Psoas muscle (tissue), 8 donors: ENCODE measurements around the gene WBP1L. TPM values are rescaled to one million over a fixed set of nuclear protein-coding genes. Genes with fewer than 3 reads are reported as not detected.

ENCODE experiments used
- ATAC-seq, 4 donors: fragments of 200-7000 bp; cut with Tn5 transposase; one replicate each; pipeline ENCODE4 v1.9.1; 2020; ENCODE audit warnings: moderate library complexity in 3 of 4, mild to moderate bottlenecking in 2 of 4
- DNase-seq, 2 donors: peaks; one replicate each; pipeline ENCODE4 v3.0.0-alpha.2; 2020
- H3K27ac ChIP-seq: fragments of 200-600 bp; one replicate; pipeline ENCODE4 v1.8.0; 2022
- H3K27me3 ChIP-seq, 3 donors: fragments of 200-600 bp in 1 of 3; one replicate each; pipeline versions ENCODE4 v1.6.1 to v1.8.0; 2013 to 2022; ENCODE audit warnings: low read length in 2 of 3, mild to moderate bottlenecking in 2 of 3, moderate library complexity in 1 of 3; ENCODE audit not compliant: insufficient read depth in 3 of 3
- H3K36me3 ChIP-seq, 2 donors: fragments of 200-600 bp in 1 of 2; one replicate each; pipeline versions ENCODE4 v1.6.1 to v1.8.0; 2013 to 2022; ENCODE audit warnings: low read depth in 1 of 2, mild to moderate bottlenecking in 1 of 2, moderate library complexity in 1 of 2; ENCODE audit not compliant: insufficient read depth in 1 of 2
- H3K4me1 ChIP-seq: fragments of 200-600 bp; one replicate; pipeline ENCODE4 v1.8.0; 2022
- H3K4me3 ChIP-seq: fragments of 200-600 bp; one replicate; pipeline ENCODE4 v1.8.0; 2022; ENCODE audit warnings: mild to moderate bottlenecking
- H3K9me3 ChIP-seq: fragments of 200-600 bp; one replicate; pipeline ENCODE4 v1.8.0; 2022
- CTCF ChIP-seq: fragments of 200-600 bp; IDR thresholded peaks from one replicate; pipeline ENCODE4 v1.8.0; 2022; ENCODE audit warnings: antibody characterized with exemption
- WGBS, 3 donors: extraction: QIAGEN DNeasy Blood & Tissue Kit; methylation state at CpG; one replicate each; pipeline versions ENCODE4 v1.1.6 to v1.1.7; 2013; 5-methylcytosine and 5-hydroxymethylcytosine counted together
- intact Hi-C, 2 donors: fragments of 100-400 bp; cut with DNase I; formaldehyde crosslinking; loops; one replicate each; pipeline versions ENCODE4 v1.11.0 to v1.14.2; 2022
- polyA plus RNA-seq, 3 donors: library from polyadenylated mRNA; stranded (reverse); fragments of 200-250 nt; gene quantifications; one replicate each; pipeline ENCODE4 v1.2.3, GENCODE V29; 2013
- total RNA-seq, 4 donors: library from RNA; stranded (reverse); fragmentation: NEBNext Ultra II Directional in 2 of 4; extraction: Animal tissue kit (Norgen Biotek cat#: 25700) in 2 of 4; gene quantifications; one replicate each; pipeline versions ENCODE4 v1.2.1 to v1.2.4, GENCODE V29; 2021 to 2023
- donor health status: healthy with polysubstance abuse.
- donor health status: DM: no; HTN: no; CAD: no; lungs with moderate emphysema.
- donor health status: Bipolar disorder and iron deficiency.
- donor health status: healthy.
- donor health status: DM: yes; HTN: yes; CAD: no.
- donor health status: DM: no; HTN: no; CAD: no.
- donor health status: DM: no; HTN: no; CAD: no.
- donor health status: DM: yes; HTN: yes; CAD: no.

The WBP1L gene
- total and polyA plus RNA-seq, 7 donors, result 26.4 to 77.2 (median 54.1) TPM

DNA sequence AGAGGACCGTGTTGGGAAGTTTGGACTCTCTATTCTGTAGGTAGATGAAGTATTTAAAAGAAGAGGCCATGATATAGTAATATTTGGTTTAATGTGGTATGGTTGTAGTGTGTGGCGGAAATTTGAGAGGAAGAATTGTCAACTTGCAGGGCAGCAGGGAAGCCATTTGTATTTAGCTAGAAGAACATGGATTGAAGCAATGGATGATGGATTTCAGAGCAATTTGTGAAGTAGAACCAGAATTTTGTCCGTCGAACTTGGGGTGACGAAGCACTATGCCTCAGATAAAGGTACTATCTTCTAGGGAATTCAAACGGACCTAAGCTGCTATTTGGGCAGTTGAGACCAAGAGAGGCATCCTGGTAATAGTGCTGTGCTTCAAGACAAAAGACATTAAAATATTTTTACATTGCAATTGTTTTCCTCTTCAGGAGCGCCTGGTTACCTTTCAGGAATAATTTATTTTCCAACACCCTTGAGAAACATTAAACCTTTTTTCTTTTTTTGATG lies 615 bp upstream of the WBP1L start:
- Histone ChIP-seq H3K4me3 (peak overlapping the region; percentile 96), H3K4me1 (peaks cover 14% of the 10 kb centered on the region), H3K27me3 (no peaks in the 10 kb centered on the region), H3K27ac (no peak overlapping the region), H3K9me3 (no peaks in the 10 kb centered on the region), H3K36me3 (no peaks in the 10 kb centered on the region)
- no peak for DNase-seq
- no peak for TF ChIP-seq CTCF
- ATAC-seq, result peak in 1 of 4 donors; percentile 0
- 33 to 36% (median 33%) methylated on average over 7 of the region's 7 CpGs for WGBS, 3 donors
- intact Hi-C loops, result loop anchor here in 1 of 2 donors (5.0 kb wide), 2 partner anchors 59 to 74 kb away; no protein-coding TSS in a partner anchor

GRCh38 chr10:102744374-102745051 lies 765 bp downstream of the WBP1L start:
- Histone ChIP-seq H3K36me3 (no peaks in the 10 kb centered on the region), H3K4me3 (peak overlapping the region; percentile 96), H3K9me3 (no peaks in the 10 kb centered on the region), H3K27me3 (no peaks in the 10 kb centered on the region), H3K4me1 (peaks cover 14% of the 10 kb centered on the region), H3K27ac (peak overlapping the region; percentile 96)
- ATAC-seq (peak; percentile 15 to 54 (median 30)), DNase-seq (peak in 1 of 2 donors; percentile 66)
- WGBS, 3 donors, result 2 to 9% (median 5%) methylated on average over 9 of the region's 9 CpGs
- no peak for TF ChIP-seq CTCF
- intact Hi-C loops, result loop anchor here (2.0 to 5.0 kb wide), 4 partner anchors 32 to 73 kb away; no protein-coding TSS in a partner anchor

GRCh38 chr10:102745157-102745556 lies 1.4 kb downstream of the WBP1L start:
- H3K27ac ChIP-seq, result peak overlapping the region; percentile 96
- intact Hi-C loops, result loop anchor here (2.0 to 5.0 kb wide), 2 partner anchors 32 to 67 kb away; no protein-coding TSS in a partner anchor

DNA sequence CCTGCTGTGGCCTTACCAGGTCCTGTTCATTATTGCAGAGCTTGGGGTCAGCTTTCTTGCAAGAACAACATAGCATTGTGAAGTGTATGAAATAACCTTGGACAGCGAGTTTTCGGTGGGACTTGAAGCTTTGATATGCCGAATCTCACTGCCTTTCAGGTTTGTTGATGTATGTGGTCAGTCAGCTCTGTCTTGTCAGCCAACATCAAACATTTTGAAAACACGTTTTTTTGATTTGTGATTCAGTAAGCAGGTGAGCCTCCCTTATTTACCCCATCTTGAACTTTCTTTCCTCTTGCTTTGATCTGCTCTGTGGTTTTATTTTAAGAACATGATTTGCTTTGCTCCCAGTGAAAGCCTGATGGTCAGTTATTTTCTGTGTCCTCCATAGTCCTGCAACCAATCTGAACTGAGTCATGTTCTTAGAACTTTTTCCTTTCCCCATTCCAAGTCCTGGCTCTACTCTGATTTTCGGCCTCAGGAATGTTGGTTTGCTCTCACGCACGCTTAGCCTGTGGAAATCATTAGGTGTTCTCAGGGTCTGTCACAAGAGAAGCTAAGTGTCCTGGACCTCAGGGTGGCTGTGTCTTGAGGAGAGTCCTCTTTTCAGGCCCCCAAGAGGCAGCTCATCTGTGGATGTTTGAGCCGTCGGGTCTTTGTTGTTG lies 8.7 kb downstream of the WBP1L start:
- 52 to 70% (median 54%) methylated on average over 9 of the region's 9 CpGs for WGBS, 3 donors
- intact Hi-C loops, result no loop called here
- H3K4me3 ChIP-seq, result no peak overlapping the region
- peak; percentile 76 to 89 (median 84) for ATAC-seq
- no peak for TF ChIP-seq CTCF
- H3K36me3 ChIP-seq, result no peaks in the 10 kb centered on the region
- peak overlapping the region; percentile 77 for H3K27ac ChIP-seq
- H3K27me3 ChIP-seq, result no peaks in the 10 kb centered on the region
- H3K9me3 ChIP-seq, result no peaks in the 10 kb centered on the region
- H3K4me1 ChIP-seq, result peaks cover 25% of the 10 kb centered on the region
- DNase-seq, result no peak

More at GRCh38 chr10:102745157-102745556, 1.4 kb downstream of the WBP1L start:
- TF ChIP-seq CTCF, result no peak
- peak overlapping the region; percentile 96 for H3K4me3 ChIP-seq
- ATAC-seq, result no peak
- DNase-seq, result no peak
- H3K9me3 ChIP-seq, result no peaks in the 10 kb centered on the region
- no peaks in the 10 kb centered on the region for H3K36me3 ChIP-seq
- H3K27me3 ChIP-seq, result no peaks in the 10 kb centered on the region
- 42 to 55% (median 44%) methylated on average over 4 of the region's 4 CpGs for WGBS, 3 donors
- H3K4me1 ChIP-seq, result peaks cover 14% of the 10 kb centered on the region
